Liver (tissue), 9 donors: ENCODE results near the gene CDH22. TPM values are rescaled to one million over a fixed set of nuclear protein-coding genes. Genes with fewer than 3 reads are reported as not detected.

Source experiments
- DNase-seq: peaks from one replicate; pipeline ENCODE4 v3.0.0-alpha.2; 2017; ENCODE audit warnings: low spot score
- H3K27ac ChIP-seq, 2 donors: one replicate each; pipeline ENCODE4 v1.7.0; 2013; ENCODE audit warnings: inconsistent platforms in 2 of 2, low read length in 2 of 2, control low read depth in 1 of 2, low read depth in 1 of 2, mild to moderate bottlenecking in 1 of 2
- H3K27me3 ChIP-seq, 4 donors: one replicate each; pipeline versions ENCODE4 v1.6.1 to v1.7.0; 2013; ENCODE audit warnings: low read length in 3 of 4, inconsistent platforms in 1 of 4, mild to moderate bottlenecking in 1 of 4, moderate library complexity in 1 of 4; ENCODE audit not compliant: control insufficient read depth in 4 of 4, insufficient read depth in 4 of 4
- H3K36me3 ChIP-seq, 4 donors: one replicate each; pipeline versions ENCODE4 v1.6.1 to v1.7.0; 2013; ENCODE audit warnings: low read length in 3 of 4, mild to moderate bottlenecking in 3 of 4, low read depth in 1 of 4, moderate library complexity in 1 of 4; ENCODE audit not compliant: control insufficient read depth in 4 of 4, insufficient read depth in 3 of 4
- H3K4me1 ChIP-seq, 4 donors: one replicate each; pipeline versions ENCODE4 v1.6.1 to v1.7.0; 2013; ENCODE audit warnings: low read length in 3 of 4, mild to moderate bottlenecking in 3 of 4, moderate library complexity in 1 of 4; ENCODE audit not compliant: control insufficient read depth in 4 of 4, insufficient read depth in 4 of 4
- H3K4me3 ChIP-seq, 3 donors: one replicate each; pipeline versions ENCODE4 v1.6.1 to v1.7.0; 2013; ENCODE audit warnings: low read length in 3 of 3, control low read depth in 1 of 3, low read depth in 1 of 3, mild to moderate bottlenecking in 1 of 3
- H3K9ac ChIP-seq, 2 donors: one replicate each; pipeline ENCODE4 v1.7.0; 2013; ENCODE audit warnings: low read length in 2 of 2, mild to moderate bottlenecking in 2 of 2, moderate library complexity in 2 of 2, control low read depth in 1 of 2, low read depth in 1 of 2
- H3K9me3 ChIP-seq, 4 donors: one replicate each; pipeline versions ENCODE4 v1.6.1 to v1.7.0; 2013; ENCODE audit warnings: low read length in 3 of 4; ENCODE audit not compliant: control insufficient read depth in 4 of 4
- ATF3 ChIP-seq: IDR thresholded peaks from 2 replicates; pipeline ENCODE4 v1.6.1; 2016; ENCODE audit warnings: antibody characterized with exemption
- EGR1 ChIP-seq, 2 donors: IDR thresholded peaks; 2 replicates each; pipeline ENCODE4 v1.6.1; 2016 to 2018; ENCODE audit warnings: antibody characterized with exemption in 2 of 2, low read depth in 2 of 2
- FOXA2 ChIP-seq: IDR thresholded peaks from 2 replicates; pipeline ENCODE4 v1.6.1; 2016; ENCODE audit warnings: antibody characterized with exemption
- GABPA ChIP-seq, 2 donors: IDR thresholded peaks in 1 of 2; conservative IDR thresholded peaks in 1 of 2; 2 replicates each; pipeline ENCODE4 v1.6.1; 2016; ENCODE audit warnings: antibody characterized with exemption in 2 of 2, mild to moderate bottlenecking in 1 of 2, moderate library complexity in 1 of 2
- HNF4G ChIP-seq: IDR thresholded peaks from 2 replicates; pipeline ENCODE4 v1.6.1; 2016; ENCODE audit warnings: antibody characterized with exemption
- JUND ChIP-seq, 2 donors: IDR thresholded peaks; 2 replicates each; pipeline ENCODE4 v1.6.1; 2016; ENCODE audit warnings: antibody characterized with exemption in 2 of 2
- MAX ChIP-seq: IDR thresholded peaks from 2 replicates; pipeline ENCODE4 v1.6.1; 2016; ENCODE audit warnings: antibody characterized with exemption
- NR2F2 ChIP-seq: IDR thresholded peaks from 2 replicates; pipeline ENCODE4 v1.6.1; 2016; ENCODE audit warnings: antibody characterized with exemption
- RAD21 ChIP-seq, 2 donors: IDR thresholded peaks; 2 replicates each; pipeline ENCODE4 v1.6.1; 2016; ENCODE audit warnings: antibody characterized with exemption in 2 of 2, mild to moderate bottlenecking in 2 of 2
- REST ChIP-seq: IDR thresholded peaks from 2 replicates; pipeline ENCODE4 v1.6.1; 2016; ENCODE audit warnings: antibody characterized with exemption, mild to moderate bottlenecking
- RXRA ChIP-seq, 2 donors: IDR thresholded peaks; 2 replicates each; pipeline ENCODE4 v1.6.1; 2017 to 2018; ENCODE audit warnings: antibody characterized with exemption in 2 of 2, mild to moderate bottlenecking in 1 of 2
- SP1 ChIP-seq: IDR thresholded peaks from 2 replicates; pipeline ENCODE4 v1.6.1; 2018; ENCODE audit warnings: antibody characterized with exemption, mild to moderate bottlenecking
- YY1 ChIP-seq: IDR thresholded peaks from 2 replicates; pipeline ENCODE4 v1.6.1; 2016; ENCODE audit warnings: antibody characterized with exemption, mild to moderate bottlenecking
- ZBTB33 ChIP-seq: IDR thresholded peaks from 2 replicates; pipeline ENCODE4 v1.6.1; 2016; ENCODE audit warnings: antibody characterized with exemption
- WGBS: extraction: QIAGEN DNeasy Blood & Tissue Kit; methylation state at CpG from one replicate; pipeline ENCODE4 v1.1.7; 2013; 5-methylcytosine and 5-hydroxymethylcytosine counted together
- polyA plus RNA-seq, 2 donors: library from polyadenylated mRNA; stranded (reverse) in 1 of 2; unstranded in 1 of 2; fragments of 200-250 nt in 1 of 2; fragments of >200 nt in 1 of 2; fragmentation: Nextera tagmentation in 1 of 2; extraction: Ambion mirVana in 1 of 2; gene quantifications; one replicate each; pipeline versions ENCODE4 v1.2.1 to v1.2.3, GENCODE V29; 2013 to 2015
- total RNA-seq, 2 donors: library from RNA; depleted of rRNA; stranded (reverse); fragments of >200 nt; gene quantifications; one replicate each; pipeline ENCODE4 v1.2.3, GENCODE V29; 2014
- donor health status: healthy.
- donor health status: healthy.
- donor health status: healthy.
- donor health status: healthy.
- donor health status: healthy.

Gene CDH22
- total and polyA plus RNA-seq, 4 donors: 0.02 TPM; not detected in 3

- Histone ChIP-seq H3K4me3 (no peak overlapping the region), H3K36me3 (no peaks in the 10 kb centered on the region), H3K27me3 (peaks cover 0 to 2% (median 0%) of the 10 kb centered on the region in 4 donors), H3K27ac (no peak overlapping the region), H3K4me1 (no peaks in the 10 kb centered on the region), H3K9ac (no peak overlapping the region), H3K9me3 (no peaks in the 10 kb centered on the region)
- TF ChIP-seq YY1 (no peak), RAD21 (IDR thresholded peaks at IDR 0.05) (no peak), FOXA2 (no peak), ATF3 (no peak), NR2F2 (no peak), RXRA (IDR thresholded peaks at IDR 0.05) (no peak), REST (no peak), GABPA (IDR thresholded peaks at IDR 0.05 in 1 of 2, conservative IDR thresholded peaks at IDR 0.05 in 1 of 2) (no peak), MAX (no peak)
- 44% methylated on average over 5 of the region's 5 CpGs for WGBS
- no peak for DNase-seq
Measured at GRCh38 chr20:46139908-46140482, 168.3 kb downstream of the CDH22 start.

- Histone ChIP-seq H3K4me1 (no peaks in the 10 kb centered on the region), H3K9ac (no peak overlapping the region), H3K9me3 (no peaks in the 10 kb centered on the region), H3K27me3 (peaks cover 0 to 2% (median 0%) of the 10 kb centered on the region in 4 donors), H3K36me3 (no peaks in the 10 kb centered on the region), H3K4me3 (no peak overlapping the region), H3K27ac (no peak overlapping the region)
- 40% methylated on average over 8 of the region's 8 CpGs for WGBS
- DNase-seq: no peak
- no peak for TF ChIP-seq ZBTB33
- TF ChIP-seq NR2F2: no peak
- no peak for TF ChIP-seq SP1
- TF ChIP-seq HNF4G: no peak
- no peak for TF ChIP-seq ATF3
- TF ChIP-seq FOXA2: no peak
- no peak for TF ChIP-seq MAX
- TF ChIP-seq JUND (IDR thresholded peaks at IDR 0.05): no peak
- no peak for TF ChIP-seq YY1
- no peak for TF ChIP-seq EGR1 (IDR thresholded peaks at IDR 0.05; ENCODE audit: low read depth in 2 of 2)
Measured at GRCh38 chr20:46139266-46139889, 168.9 kb downstream of the CDH22 start.
